ENCODE results near the gene RABEP2. TPM values are rescaled to one million over a fixed set of nuclear protein-coding genes. Genes with fewer than 3 reads are reported as not detected.
"Not testable (repeated sequence)": the region's sequence is repeated elsewhere in the genome, so short reads cannot be mapped to it uniquely, and the experiment has no call there.

The RABEP2 gene
- total and polyA plus RNA-seq, 9 of the 15 experiments (the other 6 are each of a cell fraction or from before 2014, with no cell fraction given) = 0.15 to 13.4 (median 3.5) TPM

DNA sequence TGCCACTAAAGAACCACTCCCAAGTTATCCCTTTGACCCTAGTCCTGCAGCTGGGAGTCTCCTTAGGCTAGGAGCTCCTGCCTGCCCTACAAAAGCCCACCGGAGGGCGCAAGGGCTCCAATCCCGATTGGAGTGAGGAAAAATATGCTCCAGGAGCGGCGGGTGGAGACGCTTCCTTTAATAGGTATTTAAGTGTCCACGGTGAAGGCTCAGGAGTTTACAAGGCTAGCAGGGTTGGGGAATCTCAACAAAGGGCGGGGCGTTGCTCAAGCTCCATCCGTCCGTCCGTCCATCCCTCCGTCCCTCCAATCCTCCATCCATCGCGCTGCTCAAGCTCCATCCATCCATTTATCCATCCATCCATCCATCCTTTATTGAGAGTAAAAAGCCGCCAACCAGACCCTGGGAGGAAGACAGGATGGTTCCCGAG, 49.0 kb upstream of the RABEP2 start (continued):
- TF ChIP-seq GTF2F1 (IDR thresholded peaks at IDR 0.05; ENCODE audit: low read depth, low read length) = no peak
- TF ChIP-seq SMC3 (conservative IDR thresholded peaks at IDR 0.05; ENCODE audit: insufficient read depth, low read depth, low read length) = peak; percentile 49; the same call in 1 of the 2 replicates
- TF ChIP-seq NFATC3 (IDR thresholded peaks at IDR 0.05) = no peak

DNA sequence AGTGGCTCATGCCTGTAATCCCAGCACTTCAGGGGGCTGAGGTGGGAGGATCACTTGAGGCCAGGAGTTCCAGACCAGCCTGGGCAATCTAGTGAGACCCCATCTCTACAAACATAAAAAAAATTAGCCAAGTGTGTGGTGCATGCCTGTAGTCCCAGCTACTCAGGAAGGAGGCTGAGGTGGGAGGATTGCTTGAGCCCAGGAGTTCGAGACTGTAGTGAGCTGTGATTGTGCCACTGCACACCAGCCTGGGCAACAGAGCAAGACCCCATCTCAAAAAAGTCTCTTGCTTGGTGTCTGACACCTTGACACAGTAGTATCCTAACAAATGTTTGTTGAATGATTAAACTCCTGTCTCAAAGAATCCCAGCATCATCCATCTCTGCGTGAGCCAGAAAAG, 44.7 kb upstream of the RABEP2 start:
- BruUV-seq (replicated peaks); FAIRE-seq; DNase-seq (ENCODE audit: extremely low read depth in 1 of 4, low spot score in 3 of 4); ATAC-seq; CTCF ChIA-PET (ENCODE audit: low intra/inter-chr PET ratio); H3K4me3 ChIP-seq; H3K36me3 ChIP-seq (ENCODE audit: control insufficient read depth, insufficient read depth, low read length); H3K4me2 ChIP-seq (ENCODE audit: insufficient read depth, low read length); H3K4me1 ChIP-seq (replicated peaks in 1 of 2; ENCODE audit: control insufficient read depth in 2 of 2, insufficient read depth in 2 of 2, low read length in 2 of 2); H4K20me1 ChIP-seq (replicated peaks; ENCODE audit: control insufficient read depth, insufficient read depth, low read length); H3K9me1 ChIP-seq (ENCODE audit: control insufficient read depth, insufficient read depth, low read length); H3K9me3 ChIP-seq (replicated peaks; ENCODE audit: control insufficient read depth, insufficient read depth, low read depth, low read length); H3K27ac ChIP-seq (ENCODE audit: extremely low read depth, low read depth, low read length); H2AFZ ChIP-seq (ENCODE audit: low read depth, low read length); H3K9ac ChIP-seq (ENCODE audit: insufficient read depth in 1 of 2, low read depth in 2 of 2, low read length in 2 of 2); intact Hi-C loops (cut with micrococcal nuclease); H3K27me3 ChIP-seq (ENCODE audit: control insufficient read depth in 2 of 2, insufficient read depth in 2 of 2, low read length in 2 of 2); H3K79me2 ChIP-seq (ENCODE audit: control insufficient read depth, insufficient read depth, low read length): not testable (repeated sequence)
- 45% methylated on average over 2 of the region's 2 CpGs for WGBS (ENCODE audit: insufficient coverage, low coverage, missing lambda C conversion rate)
- in situ Hi-C loops (cut with MboI) = loop anchor here (10.0 to 25.0 kb wide), 2 partner anchors 295 to 307 kb away; no protein-coding TSS in a partner anchor
- POLR2A ChIA-PET = interaction anchor here (1.2 kb wide), 1 partner anchor 12 kb away, joined by 3 read pairs; no protein-coding TSS in a partner anchor
- peak; percentile 76 for TF ChIP-seq ZNF121 (CRISPR knock-in tag; conservative IDR thresholded peaks at IDR 0.05)

DNA sequence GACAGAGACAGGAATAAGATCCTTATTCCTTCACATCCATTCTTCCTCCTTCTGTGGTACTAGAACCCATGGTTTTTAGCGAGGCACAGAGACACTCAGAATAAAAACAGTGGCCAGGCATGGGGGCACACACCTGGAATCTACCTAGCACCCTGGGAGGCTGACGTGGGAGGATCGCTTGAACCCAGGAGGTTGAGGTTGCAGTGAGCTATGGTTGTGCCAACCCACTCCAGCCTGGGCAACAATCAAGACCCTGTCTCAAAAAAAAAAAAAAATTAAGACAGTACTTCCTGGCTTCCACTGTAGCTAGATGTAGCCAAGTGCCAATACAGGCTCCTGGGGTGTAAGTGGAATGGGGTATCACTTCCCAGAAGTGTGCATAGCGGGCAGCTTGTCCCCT, 42.1 kb upstream of the RABEP2 start:
- Histone ChIP-seq H3K9ac (ENCODE audit: insufficient read depth in 1 of 2, low read depth in 2 of 2, low read length in 2 of 2) (peak overlapping the region in 1 of 2 experiments; percentile 54; a peak in 1 of 4 replicates), H3K27ac (ENCODE audit: extremely low read depth, low read depth, low read length) (no peak overlapping the region), H3K36me3 (ENCODE audit: control insufficient read depth, insufficient read depth, low read length) (peaks cover 33% of the 10 kb centered on the region; the same call in 2 of the 3 replicates), H3K9me3 (replicated peaks; ENCODE audit: control insufficient read depth, insufficient read depth, low read depth, low read length) (no peaks in the 10 kb centered on the region), H3K27me3 (ENCODE audit: control insufficient read depth in 2 of 2, insufficient read depth in 2 of 2, low read length in 2 of 2) (no peaks in the 10 kb centered on the region), H3K4me3 (no peak overlapping the region), H3K4me1 (replicated peaks in 1 of 2; ENCODE audit: control insufficient read depth in 2 of 2, insufficient read depth in 2 of 2, low read length in 2 of 2) (no peaks in the 10 kb centered on the region), H3K79me2 (ENCODE audit: control insufficient read depth, insufficient read depth, low read length) (no peaks in the 10 kb centered on the region), H3K4me2 (ENCODE audit: insufficient read depth, low read length) (no peak overlapping the region), H2AFZ (ENCODE audit: low read depth, low read length) (no peak overlapping the region), H3K9me1 (ENCODE audit: control insufficient read depth, insufficient read depth, low read length) (no peaks in the 10 kb centered on the region), H4K20me1 (replicated peaks; ENCODE audit: control insufficient read depth, insufficient read depth, low read length) (no peaks in the 10 kb centered on the region)
- CTCF ChIA-PET (ENCODE audit: low intra/inter-chr PET ratio) = no interaction called here
- DNase-seq (ENCODE audit: extremely low read depth in 1 of 4, low spot score in 3 of 4) (no peak), ATAC-seq (no peak), FAIRE-seq (no peak)
- intact Hi-C loops (cut with micrococcal nuclease) = no loop called here
- no TSS peak for BruUV-seq (replicated peaks)
- 50% methylated on average over 4 of the region's 4 CpGs for WGBS (ENCODE audit: insufficient coverage, low coverage, missing lambda C conversion rate)
- POLR2A ChIA-PET = interaction anchor here (1.0 kb wide), 1 partner anchor 11 kb away, joined by 3 read pairs; no protein-coding TSS in a partner anchor
- in situ Hi-C loops (cut with MboI) = loop anchor here (25.0 kb wide), 1 partner anchor 305 kb away; no protein-coding TSS in a partner anchor
- TF ChIP-seq, protein P1, sequence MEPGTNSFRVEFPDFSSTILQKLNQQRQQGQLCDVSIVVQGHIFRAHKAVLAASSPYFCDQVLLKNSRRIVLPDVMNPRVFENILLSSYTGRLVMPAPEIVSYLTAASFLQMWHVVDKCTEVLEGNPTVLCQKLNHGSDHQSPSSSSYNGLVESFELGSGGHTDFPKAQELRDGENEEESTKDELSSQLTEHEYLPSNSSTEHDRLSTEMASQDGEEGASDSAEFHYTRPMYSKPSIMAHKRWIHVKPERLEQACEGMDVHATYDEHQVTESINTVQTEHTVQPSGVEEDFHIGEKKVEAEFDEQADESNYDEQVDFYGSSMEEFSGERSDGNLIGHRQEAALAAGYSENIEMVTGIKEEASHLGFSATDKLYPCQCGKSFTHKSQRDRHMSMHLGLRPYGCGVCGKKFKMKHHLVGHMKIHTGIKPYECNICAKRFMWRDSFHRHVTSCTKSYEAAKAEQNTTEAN (CRISPR knock-in tag; IDR thresholded peaks at IDR 0.05) = no peak
- TF ChIP-seq NELFE (IDR thresholded peaks at IDR 0.05; ENCODE audit: insufficient read depth, insufficient read length) (no peak), ELF4 (CRISPR knock-in tag; IDR thresholded peaks at IDR 0.05) (no peak), SUPT5H (IDR thresholded peaks at IDR 0.05) (peak; percentile 56), STAT5B (CRISPR knock-in tag; IDR thresholded peaks at IDR 0.05) (no peak)
- TF ChIP-seq, protein P2, sequence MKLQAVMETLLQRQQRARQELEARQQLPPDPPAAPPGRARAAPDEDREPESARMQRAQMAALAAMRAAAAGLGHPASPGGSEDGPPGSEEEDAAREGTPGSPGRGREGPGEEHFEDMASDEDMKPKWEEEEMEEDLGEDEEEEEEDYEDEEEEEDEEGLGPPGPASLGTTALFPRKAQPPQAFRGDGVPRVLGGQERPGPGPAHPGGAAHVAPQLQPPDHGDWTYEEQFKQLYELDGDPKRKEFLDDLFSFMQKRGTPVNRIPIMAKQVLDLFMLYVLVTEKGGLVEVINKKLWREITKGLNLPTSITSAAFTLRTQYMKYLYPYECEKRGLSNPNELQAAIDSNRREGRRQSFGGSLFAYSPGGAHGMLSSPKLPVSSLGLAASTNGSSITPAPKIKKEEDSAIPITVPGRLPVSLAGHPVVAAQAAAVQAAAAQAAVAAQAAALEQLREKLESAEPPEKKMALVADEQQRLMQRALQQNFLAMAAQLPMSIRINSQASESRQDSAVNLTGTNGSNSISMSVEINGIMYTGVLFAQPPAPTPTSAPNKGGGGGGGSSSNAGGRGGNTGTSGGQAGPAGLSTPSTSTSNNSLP (IDR thresholded peaks at IDR 0.05; ENCODE audit: borderline replicate concordance, low read depth, low read length) = no peak
